Body of pancreas (tissue), 4 donors: Measurements from ENCODE around the gene P4HB.

Experiments used
- POLR2A ChIP-seq, 3 donors: fragments of 450-650 bp; IDR thresholded peaks; one replicate each; pipeline ENCODE4 v1.6.1; 2016; ENCODE audit warnings: antibody characterized with exemption in 3 of 3, mild to moderate bottlenecking in 2 of 3
- TF ChIP-seq, protein P1 (sequence below), 7 experiments: fragments of 450-650 bp in 4 of 7; fragments of 200-600 bp in 3 of 7; sonication (generic) in 3 of 7; IDR thresholded peaks; one replicate each; pipeline ENCODE4 v1.5.1; 2016 to 2019; ENCODE audit warnings: antibody characterized with exemption in 7 of 7

DNA sequence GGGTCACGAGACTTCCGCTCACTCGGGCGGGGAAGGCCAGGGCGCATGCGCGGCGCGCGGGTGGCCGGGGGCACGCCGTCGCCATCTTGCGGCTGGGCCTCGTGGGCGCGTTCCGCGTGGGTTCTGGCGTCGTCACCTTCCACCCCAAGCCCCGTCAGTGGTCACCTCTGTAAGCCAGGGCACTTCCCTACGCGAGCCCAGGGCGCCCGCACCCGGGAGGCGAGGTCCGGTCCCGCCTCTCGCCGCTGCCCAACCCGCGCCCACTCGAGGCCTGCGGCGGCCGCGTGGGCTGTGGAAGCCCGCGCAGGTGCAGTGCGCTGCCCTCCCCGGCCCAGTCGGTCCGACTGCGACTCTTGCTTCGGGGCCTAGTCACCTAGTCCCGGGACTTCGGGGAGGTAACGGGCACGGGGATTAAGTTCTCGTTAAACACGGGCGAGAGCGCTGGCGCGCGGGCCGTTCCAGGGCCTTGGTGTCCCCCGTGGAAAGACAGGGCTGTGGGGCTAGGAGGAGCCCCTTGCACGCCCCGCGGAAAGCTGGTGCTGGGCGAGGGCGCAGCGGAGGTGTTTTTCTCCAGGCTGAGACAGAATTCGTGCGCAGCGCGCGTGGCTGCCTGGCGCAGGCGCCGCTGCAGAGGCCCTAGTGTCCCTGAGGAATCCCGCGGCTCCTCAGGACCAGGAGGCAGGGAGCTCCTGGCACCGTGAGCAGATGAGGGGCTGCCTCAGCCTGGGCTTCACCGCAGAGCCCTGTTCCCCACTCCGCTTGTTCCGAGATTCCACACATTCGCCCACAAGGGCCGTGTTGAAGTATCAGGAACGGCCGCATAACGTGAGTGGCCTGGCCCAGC lies 11.3 kb upstream of the P4HB start:
- TF ChIP-seq, protein P1, sequence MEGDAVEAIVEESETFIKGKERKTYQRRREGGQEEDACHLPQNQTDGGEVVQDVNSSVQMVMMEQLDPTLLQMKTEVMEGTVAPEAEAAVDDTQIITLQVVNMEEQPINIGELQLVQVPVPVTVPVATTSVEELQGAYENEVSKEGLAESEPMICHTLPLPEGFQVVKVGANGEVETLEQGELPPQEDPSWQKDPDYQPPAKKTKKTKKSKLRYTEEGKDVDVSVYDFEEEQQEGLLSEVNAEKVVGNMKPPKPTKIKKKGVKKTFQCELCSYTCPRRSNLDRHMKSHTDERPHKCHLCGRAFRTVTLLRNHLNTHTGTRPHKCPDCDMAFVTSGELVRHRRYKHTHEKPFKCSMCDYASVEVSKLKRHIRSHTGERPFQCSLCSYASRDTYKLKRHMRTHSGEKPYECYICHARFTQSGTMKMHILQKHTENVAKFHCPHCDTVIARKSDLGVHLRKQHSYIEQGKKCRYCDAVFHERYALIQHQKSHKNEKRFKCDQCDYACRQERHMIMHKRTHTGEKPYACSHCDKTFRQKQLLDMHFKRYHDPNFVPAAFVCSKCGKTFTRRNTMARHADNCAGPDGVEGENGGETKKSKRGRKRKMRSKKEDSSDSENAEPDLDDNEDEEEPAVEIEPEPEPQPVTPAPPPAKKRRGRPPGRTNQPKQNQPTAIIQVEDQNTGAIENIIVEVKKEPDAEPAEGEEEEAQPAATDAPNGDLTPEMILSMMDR (IDR thresholded peaks at IDR 0.05) = peak in 4 of 7 experiments; percentile 13 to 52 (median 28)
- peak; percentile 81 to 92 (median 90) for TF ChIP-seq POLR2A (IDR thresholded peaks at IDR 0.05)
